Measurements from ENCODE around the gene MIS12. TPM values are rescaled to one million over a fixed set of nuclear protein-coding genes. Genes with fewer than 3 reads are reported as not detected.

MIS12 gene
- total RNA-seq, 1 experiment from 2014 or later, result 11.5 TPM

GRCh38 chr17:5472511-5472910 is 13.9 kb upstream of the MIS12 start:
- in situ Hi-C loops (cut with HindIII; ENCODE audit: low pct_unique_long_range_greater_than_20kb, low sequenced_read_pairs), result no loop called here
- Histone ChIP-seq H3K36me3 (ENCODE audit: control insufficient read depth, insufficient read depth, low read length) (peaks cover 24% of the 10 kb centered on the region), H3K27me3 (ENCODE audit: control insufficient read depth, insufficient read depth, low read length) (no peaks in the 10 kb centered on the region), H3K27ac (ENCODE audit: low read length) (no peak overlapping the region), H3K9me3 (ENCODE audit: control insufficient read depth, insufficient read depth, low read depth, low read length) (no peaks in the 10 kb centered on the region), H3K4me1 (ENCODE audit: control insufficient read depth, insufficient read depth, low read length) (peaks cover 4% of the 10 kb centered on the region), H3K4me3 (ENCODE audit: low read depth in 2 of 2, low read length in 2 of 2) (no peak overlapping the region)
- CTCF ChIA-PET, result no interaction called here
- DNase-seq (ENCODE audit: low read depth, low spot score) (no peak), ATAC-seq (no peak)
- no peak for TF ChIP-seq SIN3A (IDR thresholded peaks at IDR 0.05; ENCODE audit: borderline replicate concordance, insufficient read depth, low read depth, low read length)
- BruUV-seq (replicated peaks), result no TSS peak
- intact Hi-C loops (cut with micrococcal nuclease; ENCODE audit: unreplicated experiment), result no loop called here
- POLR2A ChIA-PET, result no interaction called here

- H3K36me3 ChIP-seq (ENCODE audit: control insufficient read depth, insufficient read depth, low read length), result peaks cover 29% of the 10 kb centered on the region
- in situ Hi-C loops (cut with HindIII; ENCODE audit: low pct_unique_long_range_greater_than_20kb, low sequenced_read_pairs), result no loop called here
- CTCF ChIA-PET, result no interaction called here
Measured at GRCh38 chr17:5473906-5474305, 12.5 kb upstream of the MIS12 start.

More at GRCh38 chr17:5473906-5474305, 12.5 kb upstream of the MIS12 start:
- no peaks in the 10 kb centered on the region for H3K9me3 ChIP-seq (ENCODE audit: control insufficient read depth, insufficient read depth, low read depth, low read length)
- no TSS peak for BruUV-seq (replicated peaks)
- no peak for DNase-seq (ENCODE audit: low read depth, low spot score)
- H3K27me3 ChIP-seq (ENCODE audit: control insufficient read depth, insufficient read depth, low read length), result no peaks in the 10 kb centered on the region
- intact Hi-C loops (cut with micrococcal nuclease; ENCODE audit: unreplicated experiment), result no loop called here
- POLR2A ChIA-PET, result no interaction called here
- no peak overlapping the region for H3K27ac ChIP-seq (ENCODE audit: low read length)
- peaks cover 4% of the 10 kb centered on the region for H3K4me1 ChIP-seq (ENCODE audit: control insufficient read depth, insufficient read depth, low read length)
- TF ChIP-seq CTCF (IDR thresholded peaks at IDR 0.05) (no peak), POLR2AphosphoS5 (IDR thresholded peaks at IDR 0.05; ENCODE audit: low read depth, low read length) (no peak), TCF7L2 (IDR thresholded peaks at IDR 0.05; ENCODE audit: low read depth, low read length) (no peak), SIN3A (IDR thresholded peaks at IDR 0.05; ENCODE audit: borderline replicate concordance, insufficient read depth, low read depth, low read length) (no peak), REST (IDR thresholded peaks at IDR 0.05; ENCODE audit: insufficient read depth in 1 of 2, low read depth in 2 of 2, low read length in 1 of 2) (no peak)
- H3K4me3 ChIP-seq (ENCODE audit: low read depth in 2 of 2, low read length in 2 of 2), result no peak overlapping the region
- ATAC-seq, result no peak

All from Panc1 (cell line).